ENCODE measurements around the gene GGACT. TPM values are rescaled to one million over a fixed set of nuclear protein-coding genes. Genes with fewer than 3 reads are reported as not detected.

GGACT gene
- total RNA-seq, 1 donor from 2014 or later = 4.7 TPM

DNA sequence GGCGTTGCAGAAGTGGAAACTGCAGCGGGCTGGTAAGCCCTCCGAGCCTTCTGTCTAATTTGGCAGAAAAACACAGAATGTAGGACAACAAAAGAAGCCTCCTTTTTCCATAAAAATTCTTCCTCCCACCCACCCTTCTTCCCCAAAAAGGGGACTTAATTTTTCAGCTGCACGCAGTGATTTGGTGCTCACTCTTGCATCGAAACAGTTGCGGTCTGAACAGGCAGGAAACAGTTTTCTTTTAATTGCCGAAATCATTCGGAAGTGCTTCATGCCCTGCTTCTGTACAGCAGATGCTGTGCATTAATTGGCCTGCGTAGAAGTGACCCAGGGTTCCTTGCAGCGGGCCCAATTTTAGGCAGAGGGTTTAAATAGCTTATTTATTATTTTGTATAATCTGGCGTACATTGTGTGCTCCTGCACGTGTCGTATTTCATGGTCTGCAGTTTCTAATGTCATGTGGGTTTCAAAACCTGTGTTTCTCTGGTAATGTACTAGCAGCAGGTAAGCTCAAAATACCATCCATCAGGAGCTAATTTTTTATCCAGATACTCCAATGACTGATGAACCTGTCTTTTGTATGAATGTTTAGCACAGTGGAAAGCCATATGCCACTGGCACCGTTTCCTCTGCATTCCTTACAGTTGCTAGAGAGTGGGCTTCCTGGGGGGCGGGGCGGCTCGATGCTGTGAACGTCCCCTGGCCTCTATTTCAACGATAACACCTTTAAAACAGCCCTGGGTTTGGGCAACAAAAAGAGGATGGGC, 66.6 kb downstream of the GGACT start:
- intact Hi-C loops (cut with DNase I) = no loop called here
- H3K4me3 ChIP-seq = no peak overlapping the region
- TF ChIP-seq CTCF (IDR thresholded peaks at IDR 0.05) (no peak), POLR2A (IDR thresholded peaks at IDR 0.05) (no peak), POLR2AphosphoS5 (IDR thresholded peaks at IDR 0.05; ENCODE audit: insufficient read depth in 1 of 2, low read depth in 1 of 2) (no peak)
- DNase-seq (ENCODE audit: extremely low spot score in 2 of 2) = no peak
- no peaks in the 10 kb centered on the region for H3K9me3 ChIP-seq
- no peaks in the 10 kb centered on the region for H3K4me1 ChIP-seq
- H3K27ac ChIP-seq = no peak overlapping the region
- H3K36me3 ChIP-seq = no peaks in the 10 kb centered on the region
- H3K27me3 ChIP-seq = no peaks in the 10 kb centered on the region

DNA sequence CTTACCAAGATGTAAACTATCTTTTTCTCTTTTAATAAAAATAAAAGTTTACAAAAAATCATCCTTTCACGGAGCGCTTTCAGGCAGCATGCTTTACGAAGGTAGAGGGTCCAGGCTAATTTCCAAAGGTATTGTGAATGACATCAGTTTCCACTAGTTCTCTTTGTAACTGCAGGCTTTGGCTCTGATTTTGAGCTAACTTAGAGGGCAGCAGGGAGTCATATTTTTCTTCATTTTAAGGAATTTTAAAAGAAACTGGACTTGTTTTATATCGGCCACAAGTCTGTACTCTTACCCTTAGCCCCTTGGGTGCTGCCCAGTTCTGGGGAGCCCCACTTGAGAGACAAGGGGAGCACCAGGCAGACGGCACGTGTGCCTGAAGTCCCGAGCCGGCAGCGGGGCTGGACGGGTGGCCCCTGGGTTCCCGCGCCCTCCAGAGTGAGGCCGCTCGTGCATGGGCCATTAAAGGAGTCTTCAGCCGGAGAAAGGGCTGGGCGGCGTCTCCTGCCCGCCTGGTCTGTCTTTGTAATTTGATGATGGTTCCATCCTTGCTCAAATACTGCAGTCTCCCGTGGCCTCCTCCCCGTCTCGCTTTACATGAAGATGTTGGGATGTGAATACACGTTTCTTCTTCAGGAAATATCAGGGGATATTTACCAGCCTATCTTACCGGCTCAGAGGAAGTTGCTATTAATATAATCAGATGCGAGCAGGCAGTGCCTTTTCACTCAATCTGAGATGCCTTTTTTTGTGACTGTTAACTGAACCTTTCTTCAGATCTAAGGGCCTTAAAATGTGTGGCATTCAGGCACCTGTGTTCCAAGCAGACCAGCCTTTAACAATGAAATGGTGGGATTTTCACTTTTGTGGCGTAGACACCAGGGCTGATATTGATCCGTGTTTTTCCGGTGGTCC, 67.4 kb downstream of the GGACT start:
- intact Hi-C loops (cut with DNase I) = no loop called here
- no peak overlapping the region for H3K4me3 ChIP-seq
- H3K9me3 ChIP-seq = no peaks in the 10 kb centered on the region
- no peak overlapping the region for H3K27ac ChIP-seq
- TF ChIP-seq POLR2AphosphoS5 (IDR thresholded peaks at IDR 0.05; ENCODE audit: insufficient read depth in 1 of 2, low read depth in 1 of 2) (no peak), CTCF (IDR thresholded peaks at IDR 0.05) (no peak), POLR2A (IDR thresholded peaks at IDR 0.05) (no peak)
- H3K4me1 ChIP-seq = no peaks in the 10 kb centered on the region
- no peak for DNase-seq (ENCODE audit: extremely low spot score in 2 of 2)
- no peaks in the 10 kb centered on the region for H3K27me3 ChIP-seq
- H3K36me3 ChIP-seq = no peaks in the 10 kb centered on the region

- no peak overlapping the region for H3K27ac ChIP-seq
- no peak for DNase-seq (ENCODE audit: extremely low spot score in 2 of 2)
- TF ChIP-seq POLR2AphosphoS5 (IDR thresholded peaks at IDR 0.05; ENCODE audit: insufficient read depth in 1 of 2, low read depth in 1 of 2) = no peak
- no peak for TF ChIP-seq POLR2A (IDR thresholded peaks at IDR 0.05)
- TF ChIP-seq CTCF (IDR thresholded peaks at IDR 0.05) = no peak
- peaks cover under 1% of the 10 kb centered on the region for H3K4me1 ChIP-seq
- intact Hi-C loops (cut with DNase I) = loop anchor here (10.0 kb wide), 2 partner anchors 605 to 865 kb away; no protein-coding TSS in a partner anchor
- H3K36me3 ChIP-seq = peaks cover 0 to 3% of the 10 kb centered on the region in 2 donors
- no peaks in the 10 kb centered on the region for H3K27me3 ChIP-seq
- no peaks in the 10 kb centered on the region for H3K9me3 ChIP-seq
- no peak overlapping the region for H3K4me3 ChIP-seq
Measured at GRCh38 chr13:100519626-100520025, 69.0 kb downstream of the GGACT start.

DNA sequence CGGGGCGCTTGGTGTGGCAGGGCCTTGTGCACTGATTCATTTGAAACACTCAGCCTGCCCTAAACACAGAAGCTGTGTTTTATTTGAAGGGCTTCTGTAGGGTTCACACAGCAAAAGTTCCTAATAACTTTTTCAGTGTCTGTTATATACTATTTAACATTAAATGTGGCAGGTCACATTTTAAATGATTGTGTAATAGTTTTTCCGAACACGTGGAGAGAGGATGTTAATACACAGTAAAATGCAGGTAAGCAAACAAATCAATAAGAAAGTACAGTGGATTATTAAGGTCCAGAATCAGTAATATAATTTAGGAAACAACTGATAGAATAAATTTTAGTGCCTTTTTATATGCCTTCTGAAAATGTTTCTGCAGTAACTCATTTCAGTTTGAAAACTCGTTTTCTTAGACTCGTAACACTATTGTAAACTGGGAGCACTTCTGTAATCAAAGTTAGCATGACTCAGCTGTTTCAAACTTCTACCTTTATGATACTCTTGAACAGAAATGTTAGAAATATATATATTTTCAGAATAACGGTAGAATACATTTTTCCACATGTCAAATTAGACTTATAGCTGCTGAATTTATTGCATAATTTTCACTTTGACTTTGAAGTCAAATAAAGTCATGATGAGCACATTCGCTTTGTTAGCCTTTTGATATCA, 70.1 kb downstream of the GGACT start:
- DNase-seq (ENCODE audit: extremely low spot score in 2 of 2) = no peak
- H3K27ac ChIP-seq = no peak overlapping the region
- intact Hi-C loops (cut with DNase I) = loop anchor here (10.0 kb wide), 2 partner anchors 604 to 864 kb away; no protein-coding TSS in a partner anchor
- H3K27me3 ChIP-seq = no peaks in the 10 kb centered on the region
- peaks cover 0 to 3% of the 10 kb centered on the region in 2 donors for H3K36me3 ChIP-seq
- no peaks in the 10 kb centered on the region for H3K9me3 ChIP-seq
- no peak overlapping the region for H3K4me3 ChIP-seq
- H3K4me1 ChIP-seq = peaks cover 11% of the 10 kb centered on the region
- TF ChIP-seq POLR2AphosphoS5 (IDR thresholded peaks at IDR 0.05; ENCODE audit: insufficient read depth in 1 of 2, low read depth in 1 of 2) (no peak), CTCF (IDR thresholded peaks at IDR 0.05) (no peak), POLR2A (IDR thresholded peaks at IDR 0.05) (no peak)

All from vagina (tissue), 2 donors.